CD14-positive monocyte (primary cell): Measurements from ENCODE around the gene SETD1B. TPM values are rescaled to one million over a fixed set of nuclear protein-coding genes. Genes with fewer than 3 reads are reported as not detected.

Experiments
- DNase-seq, 3 donors: peaks; one replicate each; pipeline ENCODE4 v3.0.0-alpha.2; 2011 to 2022
- H2AFZ ChIP-seq: 2 replicates; pipeline ENCODE4 v1.6.0; 2012; ENCODE audit warnings: mild to moderate bottlenecking, low read depth, low read length, inconsistent platforms; ENCODE audit not compliant: insufficient read depth, poor library complexity, severe bottlenecking
- H3K27ac ChIP-seq, 2 donors: 1 replicate in 1 of 2; 2 replicates in 1 of 2; pipeline ENCODE4 v1.5.1; 2012 to 2013; ENCODE audit warnings: low read length in 2 of 2, control low read depth in 1 of 2, inconsistent platforms in 1 of 2, low read depth in 1 of 2, mild to moderate bottlenecking in 1 of 2
- H3K27me3 ChIP-seq, 2 donors: one replicate each; pipeline versions ENCODE4 v1.6.0 to v1.6.1; 2011 to 2013; ENCODE audit warnings: low read length in 2 of 2; ENCODE audit not compliant: control insufficient read depth in 2 of 2, insufficient read depth in 2 of 2
- H3K36me3 ChIP-seq, 2 donors: replicated peaks in 1 of 2; 1 replicate in 1 of 2; 2 replicates in 1 of 2; pipeline versions ENCODE4 v1.5.1 to v1.6.1; 2012 to 2013; ENCODE audit warnings: low read length in 2 of 2, control low read depth in 1 of 2, inconsistent platforms in 1 of 2, mild to moderate bottlenecking in 1 of 2; ENCODE audit not compliant: insufficient read depth in 2 of 2, control insufficient read depth in 1 of 2
- H3K4me1 ChIP-seq, 2 donors: 1 replicate in 1 of 2; 2 replicates in 1 of 2; pipeline versions ENCODE4 v1.5.1 to v1.6.1; 2012 to 2013; ENCODE audit warnings: low read length in 2 of 2, control low read depth in 1 of 2, inconsistent platforms in 1 of 2, mild to moderate bottlenecking in 1 of 2, moderate library complexity in 1 of 2; ENCODE audit not compliant: insufficient read depth in 2 of 2, control insufficient read depth in 1 of 2
- H3K4me2 ChIP-seq: replicated peaks from 2 replicates; pipeline ENCODE3; 2012; ENCODE audit warnings: low read length, moderate library complexity, mild to moderate bottlenecking; ENCODE audit not compliant: poor library complexity, severe bottlenecking; ENCODE audit errors: extremely low read depth
- H3K4me3 ChIP-seq, 3 experiments: fragments of 200-600 bp in 1 of 3; sonication (generic) in 1 of 3; replicated peaks in 1 of 3; 1 replicate in 2 of 3; 2 replicates in 1 of 3; pipeline ENCODE4 v1.5.1; 2011 to 2013; ENCODE audit warnings: low read length in 3 of 3, mild to moderate bottlenecking in 3 of 3, control low read depth in 2 of 3, low read depth in 2 of 3, inconsistent platforms in 1 of 3, moderate library complexity in 1 of 3
- H3K79me2 ChIP-seq: 2 replicates; pipeline ENCODE4 v1.6.0; 2012; ENCODE audit warnings: mild to moderate bottlenecking, control low read depth, inconsistent platforms, low read length, moderate library complexity; ENCODE audit not compliant: insufficient read depth
- H3K9ac ChIP-seq: 2 replicates; pipeline ENCODE4 v1.6.0; 2017; ENCODE audit warnings: low read length, mild to moderate bottlenecking; ENCODE audit not compliant: insufficient read depth, poor library complexity, severe bottlenecking
- H3K9me3 ChIP-seq, 2 donors: replicated peaks in 1 of 2; 1 replicate in 1 of 2; 2 replicates in 1 of 2; pipeline versions ENCODE4 v1.5.1 to v1.6.1; 2012 to 2013; ENCODE audit warnings: low read length in 2 of 2, control low read depth in 1 of 2; ENCODE audit not compliant: control insufficient read depth in 1 of 2, insufficient read depth in 1 of 2
- H4K20me1 ChIP-seq: 2 replicates; pipeline ENCODE4 v1.6.0; 2012; ENCODE audit warnings: mild to moderate bottlenecking, low read length, control low read depth, moderate library complexity; ENCODE audit not compliant: insufficient read depth
- H3K27ac Mint-ChIP-seq, 7 donors: one replicate each; pipeline ENCODE4 v1.8.0; 2020; ENCODE audit warnings: mild to moderate bottlenecking in 7 of 7, mixed read lengths in 7 of 7, moderate library complexity in 6 of 7, inconsistent platforms in 2 of 7
- H3K27me3 Mint-ChIP-seq, 3 donors: one replicate each; pipeline ENCODE4 v1.8.0; 2021 to 2022; ENCODE audit warnings: low read depth in 3 of 3, mild to moderate bottlenecking in 3 of 3, mixed read lengths in 3 of 3, moderate library complexity in 3 of 3, inconsistent platforms in 1 of 3
- H3K36me3 Mint-ChIP-seq, 2 donors: one replicate each; pipeline ENCODE4 v1.8.0; 2020; ENCODE audit warnings: mixed read lengths in 2 of 2, inconsistent platforms in 1 of 2, mild to moderate bottlenecking in 1 of 2
- H3K4me1 Mint-ChIP-seq: one replicate; pipeline ENCODE4 v1.8.0; 2020; ENCODE audit warnings: mild to moderate bottlenecking, mixed read lengths
- H3K4me3 Mint-ChIP-seq, 2 donors: one replicate each; pipeline ENCODE4 v1.8.0; 2020; ENCODE audit warnings: mild to moderate bottlenecking in 2 of 2, mixed read lengths in 2 of 2, moderate library complexity in 1 of 2
- H3K9me3 Mint-ChIP-seq, 7 donors: one replicate each; pipeline ENCODE4 v1.8.0; 2020 to 2022; ENCODE audit warnings: mixed read lengths in 7 of 7, mild to moderate bottlenecking in 6 of 7, moderate library complexity in 6 of 7, inconsistent platforms in 2 of 7
- WGBS: methylation state at CpG from one replicate; pipeline ENCODE4 v1.1.5; 2013; ENCODE audit warnings: missing lambda C conversion rate; ENCODE audit not compliant: insufficient coverage; 5-methylcytosine and 5-hydroxymethylcytosine counted together
- intact Hi-C, 2 donors: fragments of 100-400 bp; cut with micrococcal nuclease; formaldehyde crosslinking; loops; one replicate each; pipeline versions ENCODE4 v1.15.0 to v1.15.1; 2023
- polyA plus RNA-seq, 3 donors: library from polyadenylated mRNA; depleted of rRNA in 1 of 3; unstranded in 2 of 3; stranded (reverse) in 1 of 3; fragments of 300-500 nt in 2 of 3; fragments of >200 nt in 1 of 3; fragmentation: Illumina TruSeq in 2 of 3; gene quantifications; 1 replicate in 2 of 3; 2 replicates in 1 of 3; pipeline ENCODE4 v1.2.3, GENCODE V29; 2012 to 2021
- TF ChIP-seq, protein P1 (sequence below): fragments of 200-600 bp; IDR thresholded peaks from one replicate; pipeline ENCODE4 v1.8.0; 2022; ENCODE audit warnings: antibody characterized with exemption, mild to moderate bottlenecking

SETD1B gene
- polyA plus RNA-seq, 3 donors: 0.28 to 9.0 (median 0.60) TPM

DNA sequence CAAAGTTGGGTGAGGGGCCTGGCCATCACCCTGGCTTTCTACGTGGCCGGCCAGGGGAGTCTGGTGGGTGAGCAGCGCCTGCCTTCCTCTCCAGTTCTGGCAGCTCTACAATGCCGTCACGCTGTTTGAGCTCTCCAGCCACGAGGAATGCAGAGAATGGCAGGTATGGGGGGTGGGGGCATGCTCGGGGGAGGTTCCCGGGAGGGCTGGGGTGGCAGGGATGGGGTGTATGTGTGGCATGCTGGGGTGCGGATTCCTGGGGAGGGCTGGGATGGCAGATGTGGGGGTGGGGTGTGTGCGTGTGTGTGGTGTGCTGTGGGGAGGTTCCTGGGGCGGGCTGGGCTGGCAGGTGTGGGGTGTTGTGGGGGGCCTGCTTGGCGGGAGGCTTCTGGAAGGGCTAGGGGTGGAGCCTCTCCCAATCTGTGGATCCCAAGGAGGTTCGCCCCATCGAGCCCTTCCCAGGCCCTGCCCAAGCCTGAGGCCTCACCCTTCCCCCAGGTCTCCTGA is 28.8 kb upstream of the SETD1B start:
- Histone ChIP-seq H3K36me3 (peaks cover 16 to 18% of the 10 kb centered on the region in 2 donors), H3K9ac (no peak overlapping the region), H3K79me2 (no peaks in the 10 kb centered on the region), H2AFZ (no peak overlapping the region), H3K4me2 (no peak overlapping the region), H3K27ac (no peak overlapping the region), H3K4me1 (peaks cover 7 to 16% of the 10 kb centered on the region in 2 donors), H3K4me3 (no peak overlapping the region), H3K9me3 (no peaks in the 10 kb centered on the region), H3K27me3 (no peaks in the 10 kb centered on the region), H4K20me1 (no peaks in the 10 kb centered on the region)
- intact Hi-C loops: loop anchor here (2.0 to 10.0 kb wide), 3 partner anchors 37 to 280 kb away; no protein-coding TSS in a partner anchor
- Mint-ChIP-seq H3K27me3 (peaks cover 0 to 1% (median 0%) of the 10 kb centered on the region in 3 donors), H3K9me3 (no peaks in the 10 kb centered on the region), H3K4me3 (no peak overlapping the region), H3K27ac (no peak overlapping the region), H3K36me3 (peaks cover 15 to 21% of the 10 kb centered on the region in 2 donors), H3K4me1 (peaks cover 8% of the 10 kb centered on the region)
- TF ChIP-seq, protein P1, sequence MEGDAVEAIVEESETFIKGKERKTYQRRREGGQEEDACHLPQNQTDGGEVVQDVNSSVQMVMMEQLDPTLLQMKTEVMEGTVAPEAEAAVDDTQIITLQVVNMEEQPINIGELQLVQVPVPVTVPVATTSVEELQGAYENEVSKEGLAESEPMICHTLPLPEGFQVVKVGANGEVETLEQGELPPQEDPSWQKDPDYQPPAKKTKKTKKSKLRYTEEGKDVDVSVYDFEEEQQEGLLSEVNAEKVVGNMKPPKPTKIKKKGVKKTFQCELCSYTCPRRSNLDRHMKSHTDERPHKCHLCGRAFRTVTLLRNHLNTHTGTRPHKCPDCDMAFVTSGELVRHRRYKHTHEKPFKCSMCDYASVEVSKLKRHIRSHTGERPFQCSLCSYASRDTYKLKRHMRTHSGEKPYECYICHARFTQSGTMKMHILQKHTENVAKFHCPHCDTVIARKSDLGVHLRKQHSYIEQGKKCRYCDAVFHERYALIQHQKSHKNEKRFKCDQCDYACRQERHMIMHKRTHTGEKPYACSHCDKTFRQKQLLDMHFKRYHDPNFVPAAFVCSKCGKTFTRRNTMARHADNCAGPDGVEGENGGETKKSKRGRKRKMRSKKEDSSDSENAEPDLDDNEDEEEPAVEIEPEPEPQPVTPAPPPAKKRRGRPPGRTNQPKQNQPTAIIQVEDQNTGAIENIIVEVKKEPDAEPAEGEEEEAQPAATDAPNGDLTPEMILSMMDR: no peak
- no peak for DNase-seq
- WGBS: 96% methylated on average over 9 of the region's 14 CpGs

DNA sequence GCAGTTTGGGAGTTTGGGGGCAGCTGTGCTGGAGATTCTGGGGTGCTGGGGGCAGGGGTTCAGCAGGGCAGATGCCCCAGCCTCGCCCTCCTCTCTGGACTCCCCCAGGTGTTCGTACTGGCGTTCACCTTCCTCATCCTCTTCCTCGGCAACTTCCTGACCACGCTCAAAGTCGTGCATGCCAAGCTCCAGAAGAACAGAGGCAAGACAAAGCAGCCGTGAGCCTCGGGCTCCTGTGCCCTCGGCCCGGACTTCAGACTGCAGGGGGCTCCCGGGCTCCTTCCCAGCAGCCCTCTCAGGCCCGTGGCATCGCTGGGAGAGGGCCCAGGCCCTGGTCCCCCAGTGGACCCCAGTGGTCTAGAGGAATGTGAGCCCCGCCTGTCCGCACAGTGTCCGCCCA is 28.3 kb upstream of the SETD1B start:
- peaks cover 18 to 26% of the 10 kb centered on the region in 2 donors for H3K36me3 Mint-ChIP-seq
- no peak for DNase-seq
- no peak overlapping the region for H3K9ac ChIP-seq

More for the DNA sequence above, 28.3 kb upstream of the SETD1B start:
- H3K4me3 ChIP-seq: no peak overlapping the region
- Mint-ChIP-seq H3K9me3 (no peaks in the 10 kb centered on the region), H3K4me3 (no peak overlapping the region), H3K4me1 (peaks cover 6% of the 10 kb centered on the region), H3K27ac (no peak overlapping the region), H3K27me3 (peaks cover 0 to 1% (median 0%) of the 10 kb centered on the region in 3 donors)
- no peaks in the 10 kb centered on the region for H3K27me3 ChIP-seq
- no peak overlapping the region for H3K27ac ChIP-seq
- H3K9me3 ChIP-seq: no peaks in the 10 kb centered on the region
- WGBS: 82% methylated on average over 13 of the region's 16 CpGs
- peaks cover 7 to 16% of the 10 kb centered on the region in 2 donors for H3K4me1 ChIP-seq
- H4K20me1 ChIP-seq: peaks cover under 1% of the 10 kb centered on the region
- H3K36me3 ChIP-seq: peaks cover 19 to 22% of the 10 kb centered on the region in 2 donors
- no peak overlapping the region for H3K4me2 ChIP-seq
- no peak overlapping the region for H2AFZ ChIP-seq
- TF ChIP-seq, protein P1: no peak
- intact Hi-C loops: loop anchor here (2.0 to 10.0 kb wide), 3 partner anchors 37 to 281 kb away; no protein-coding TSS in a partner anchor
- H3K79me2 ChIP-seq: no peaks in the 10 kb centered on the region
